SK-N-SH (cell line): Measurements from ENCODE around the gene LDAH. TPM values are rescaled to one million over a fixed set of nuclear protein-coding genes. Genes with fewer than 3 reads are reported as not detected.

ENCODE experiments used
- CTCF ChIA-PET: fragments of 300-600, 350-600 bp; formaldehyde crosslinking; extraction: SDS; loops from one replicate; lab custom pipeline; 2021; lab: Yijun Ruan, JAX
- POLR2A ChIA-PET: fragments of 350-600 bp; sonication (Branson Sonifier 250); formaldehyde crosslinking; extraction: SDS; loops from one replicate; lab custom pipeline; 2020; ENCODE audit warnings: antibody characterized with exemption, inconsistent platforms; lab: Yijun Ruan, JAX
- DNase-seq: peaks from one replicate; pipeline ENCODE4 v3.0.0; 2012
- H2AFZ ChIP-seq: fragments of 200-600 bp; sonication (generic); 2 replicates; pipeline ENCODE4 v1.8.1; 2016; ENCODE audit warnings: antibody characterized with exemption, mild to moderate bottlenecking, low read depth
- H3F3A ChIP-seq: fragments of 200-600 bp; sonication (generic); replicated peaks from 2 replicates; pipeline ENCODE3; 2016; ENCODE audit warnings: antibody characterized with exemption, mild to moderate bottlenecking; ENCODE audit not compliant: insufficient read depth
- H3K27ac ChIP-seq, 2 experiments: fragments of 200-500 bp in 1 of 2; fragments of 200-600 bp in 1 of 2; sonication (Bioruptor generic) in 1 of 2; sonication (generic), shearing (Covaris generic) in 1 of 2; 2 replicates each; pipeline versions ENCODE4 v1.5.1 to v1.6.1; 2014 to 2016; ENCODE audit warnings: low read depth in 2 of 2, inconsistent platforms in 1 of 2, low read length in 1 of 2, mild to moderate bottlenecking in 1 of 2, mixed read lengths in 1 of 2
- H3K27me3 ChIP-seq: fragments of 200-600 bp; sonication (generic), shearing (Covaris generic); 2 replicates; pipeline ENCODE4 v1.6.1; 2016; ENCODE audit warnings: mixed run types; ENCODE audit not compliant: insufficient read depth
- H3K36me3 ChIP-seq, 2 experiments: fragments of 200-500 bp in 1 of 2; fragments of 200-600 bp in 1 of 2; sonication (Bioruptor generic) in 1 of 2; sonication (generic) in 1 of 2; replicated peaks in 1 of 2; 2 replicates each; pipeline versions ENCODE3 to v1.5.1; 2014 to 2016; ENCODE audit warnings: low read length in 1 of 2, mild to moderate bottlenecking in 1 of 2; ENCODE audit not compliant: insufficient read depth in 2 of 2, control insufficient read depth in 1 of 2
- H3K4me1 ChIP-seq, 2 experiments: fragments of 200-500 bp in 1 of 2; fragments of 200-600 bp in 1 of 2; sonication (Bioruptor generic) in 1 of 2; sonication (generic), shearing (Covaris generic) in 1 of 2; 2 replicates each; pipeline versions ENCODE4 v1.5.1 to v1.6.1; 2014 to 2016; ENCODE audit warnings: low read depth in 1 of 2, low read length in 1 of 2, mixed run types in 1 of 2; ENCODE audit not compliant: insufficient read depth in 2 of 2, control insufficient read depth in 1 of 2
- H3K4me2 ChIP-seq: fragments of 200-600 bp; sonication (generic), shearing (Covaris generic); 2 replicates; pipeline ENCODE4 v1.6.1; 2017; ENCODE audit warnings: mixed run types
- H3K4me3 ChIP-seq, 2 experiments: fragments of 200-500 bp in 1 of 2; fragments of 200-600 bp in 1 of 2; sonication (Bioruptor generic) in 1 of 2; sonication (generic), shearing (Covaris generic) in 1 of 2; 2 replicates each; pipeline versions ENCODE4 v1.5.1 to v1.8.1; 2014 to 2016; ENCODE audit warnings: low read depth in 2 of 2, inconsistent platforms in 1 of 2, low read length in 1 of 2, mild to moderate bottlenecking in 1 of 2, mixed read lengths in 1 of 2, moderate library complexity in 1 of 2
- H3K79me2 ChIP-seq: fragments of 200-600 bp; sonication (generic); 2 replicates; pipeline ENCODE4 v1.8.1; 2017; ENCODE audit warnings: mild to moderate bottlenecking; ENCODE audit not compliant: insufficient read depth
- H3K9ac ChIP-seq: fragments of 200-600 bp; sonication (generic); 2 replicates; pipeline ENCODE4 v1.6.1; 2017; ENCODE audit warnings: mixed run types
- H3K9me2 ChIP-seq: fragments of 200-600 bp; sonication (generic); 2 replicates; pipeline ENCODE4 v1.6.1; 2017; ENCODE audit warnings: mixed run types
- H3K9me3 ChIP-seq: fragments of 200-600 bp; sonication (generic); 2 replicates; pipeline ENCODE4 v1.6.1; 2017; ENCODE audit warnings: mixed run types, mild to moderate bottlenecking, moderate library complexity
- H4K20me1 ChIP-seq: fragments of 200-600 bp; sonication (generic); 2 replicates; pipeline ENCODE4 v1.6.1; 2017; ENCODE audit warnings: mild to moderate bottlenecking, mixed run types; ENCODE audit not compliant: insufficient read depth
- CHD2 ChIP-seq: fragments of 150-350 bp; IDR thresholded peaks from 2 replicates; pipeline ENCODE4 v1.6.1; 2018; ENCODE audit warnings: low read length; ENCODE audit not compliant: partially characterized antibody
- ELF1 ChIP-seq: IDR thresholded peaks from 2 replicates; pipeline ENCODE4 v1.4.0; 2012
- EP300 ChIP-seq, 2 experiments: IDR thresholded peaks; 2 replicates each; pipeline versions ENCODE4 v1.4.0 to v1.6.1; 2012; ENCODE audit warnings: borderline replicate concordance in 1 of 2, low read depth in 1 of 2, low read length in 1 of 2
- EZH2phosphoT487 ChIP-seq: fragments of 200-600 bp; sonication (generic); IDR thresholded peaks from 2 replicates; pipeline ENCODE4 v1.6.1; 2017; ENCODE audit warnings: low read depth, mixed run types, mild to moderate bottlenecking, antibody characterized with exemption, moderate library complexity, borderline replicate concordance
- FOXM1 ChIP-seq: IDR thresholded peaks from 2 replicates; pipeline ENCODE4 v1.4.0; 2012; ENCODE audit warnings: low read depth, mild to moderate bottlenecking
- GABPA ChIP-seq: IDR thresholded peaks from 2 replicates; pipeline ENCODE4 v1.4.0; 2012; ENCODE audit warnings: low read depth, mild to moderate bottlenecking
- GATA2 ChIP-seq: sonication (generic); formaldehyde crosslinking; IDR thresholded peaks from 2 replicates; pipeline ENCODE4 v1.5.0; 2020; ENCODE audit warnings: mild to moderate bottlenecking, missing genetic modification reagents
- MXI1 ChIP-seq: IDR thresholded peaks from 2 replicates; pipeline ENCODE4 v1.6.1; 2012; ENCODE audit warnings: mild to moderate bottlenecking, low read depth, low read length, improper control_type of control experiment
- NFIC ChIP-seq: IDR thresholded peaks from 2 replicates; pipeline ENCODE4 v1.4.0; 2012; ENCODE audit warnings: borderline replicate concordance
- NRF1 ChIP-seq: IDR thresholded peaks from 2 replicates; pipeline ENCODE4 v1.6.1; 2012; ENCODE audit warnings: low read depth, mild to moderate bottlenecking, low read length
- RAD21 ChIP-seq: IDR thresholded peaks from 2 replicates; pipeline ENCODE4 v1.6.1; 2012; ENCODE audit warnings: mild to moderate bottlenecking, low read length
- RXRA ChIP-seq: IDR thresholded peaks from 2 replicates; pipeline ENCODE4 v1.4.0; 2012; ENCODE audit warnings: low read depth, mild to moderate bottlenecking, borderline replicate concordance
- SIN3A ChIP-seq: IDR thresholded peaks from 2 replicates; pipeline ENCODE4 v1.6.1; 2012; ENCODE audit warnings: low read depth, mild to moderate bottlenecking, low read length, moderate library complexity, borderline replicate concordance
- TAF1 ChIP-seq: IDR thresholded peaks from 2 replicates; pipeline ENCODE4 v1.6.1; 2012; ENCODE audit warnings: low read depth, mild to moderate bottlenecking, low read length, moderate library complexity, borderline replicate concordance
- TEAD4 ChIP-seq: IDR thresholded peaks from 2 replicates; pipeline ENCODE4 v1.4.0; 2012; ENCODE audit warnings: mild to moderate bottlenecking, borderline replicate concordance; ENCODE audit not compliant: insufficient read depth
- USF1 ChIP-seq: IDR thresholded peaks from 2 replicates; pipeline ENCODE4 v1.4.0; 2012; ENCODE audit warnings: low read depth, borderline replicate concordance
- YY1 ChIP-seq: IDR thresholded peaks from 2 replicates; pipeline ENCODE4 v1.4.0; 2012; ENCODE audit warnings: low read depth, mild to moderate bottlenecking
- WGBS: methylation state at CpG from one replicate; pipeline ENCODE4 v1.1.6; 2017; ENCODE audit warnings: low lambda C conversion rate; 5-methylcytosine and 5-hydroxymethylcytosine counted together
- polyA plus RNA-seq, 3 experiments: library from polyadenylated mRNA; depleted of rRNA; stranded (reverse); fragments of >200 nt; gene quantifications; 2 replicates each; pipeline ENCODE4 v1.2.3, GENCODE V29; 2012
- TF ChIP-seq, protein P1 (sequence below): IDR thresholded peaks from 2 replicates; pipeline ENCODE4 v1.4.0; 2012; ENCODE audit warnings: low read depth
- TF ChIP-seq, protein P2 (sequence below): fragments of 150-350 bp; IDR thresholded peaks from 2 replicates; pipeline ENCODE4 v1.6.1; 2017; ENCODE audit warnings: antibody characterized with exemption, low read length, low read depth, borderline replicate concordance

Gene LDAH
- polyA plus RNA-seq, 1 of the 3 experiments (the other 2 are of a cell fraction), result 12.7 TPM

DNA sequence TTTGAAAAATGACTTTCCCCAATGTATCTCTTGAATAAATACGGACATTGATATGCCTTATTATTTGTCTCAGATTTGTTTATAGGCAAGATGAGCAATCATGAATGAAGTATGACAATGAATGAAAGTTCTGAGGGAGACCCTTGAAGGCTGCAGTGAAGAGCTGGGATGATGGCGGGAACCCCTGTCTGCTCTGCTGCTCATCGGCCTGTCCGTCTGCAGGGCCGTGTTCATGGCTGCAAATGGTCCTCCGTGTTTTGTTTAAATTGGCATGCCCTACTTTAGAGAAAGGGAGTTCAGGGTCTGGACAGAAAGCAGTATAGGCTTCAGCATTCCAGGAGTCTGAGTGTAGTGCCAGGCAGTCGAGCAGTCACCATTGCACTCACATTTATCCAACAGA lies 170.8 kb downstream of the LDAH start:
- Histone ChIP-seq H3K9me2 (no peaks in the 10 kb centered on the region), H4K20me1 (no peaks in the 10 kb centered on the region), H3K36me3 (no peaks in the 10 kb centered on the region), H3K9me3 (no peaks in the 10 kb centered on the region), H3F3A (no peaks in the 10 kb centered on the region), H3K9ac (no peak overlapping the region), H3K27ac (no peak overlapping the region), H3K27me3 (peaks cover 9% of the 10 kb centered on the region; the same call in 1 of the 2 replicates), H3K4me1 (peaks cover 13 to 18% of the 10 kb centered on the region in 2 experiments; a peak in 2 of 4 replicates), H3K4me3 (no peak overlapping the region), H3K4me2 (no peak overlapping the region), H2AFZ (peak overlapping the region; percentile 99; the same call in 1 of the 2 replicates), H3K79me2 (no peaks in the 10 kb centered on the region)
- POLR2A ChIA-PET, result interaction anchor here (5.9 kb wide), 1 partner anchor 205 kb away, joined by 40 read pairs; the partner anchor contains the start of gene RHOB
- TF ChIP-seq GATA2 (CRISPR knock-in tag), result no peak
- no peak for TF ChIP-seq ELF1
- TF ChIP-seq SIN3A, result no peak
- TF ChIP-seq RAD21, result no peak
- TF ChIP-seq GABPA, result no peak
- TF ChIP-seq NRF1, result no peak
- TF ChIP-seq TAF1, result no peak
- TF ChIP-seq RXRA, result no peak
- TF ChIP-seq NFIC, result no peak
- TF ChIP-seq EZH2phosphoT487, result no peak
- TF ChIP-seq MXI1, result no peak
- no peak for TF ChIP-seq EP300 (IDR thresholded peaks at IDR 0.05; ENCODE audit: borderline replicate concordance in 1 of 2, low read depth in 1 of 2, low read length in 1 of 2)
- TF ChIP-seq, protein P1, sequence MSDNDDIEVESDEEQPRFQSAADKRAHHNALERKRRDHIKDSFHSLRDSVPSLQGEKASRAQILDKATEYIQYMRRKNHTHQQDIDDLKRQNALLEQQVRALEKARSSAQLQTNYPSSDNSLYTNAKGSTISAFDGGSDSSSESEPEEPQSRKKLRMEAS, result no peak
- no peak for TF ChIP-seq FOXM1
- no peak for TF ChIP-seq YY1
- no peak for TF ChIP-seq USF1
- TF ChIP-seq TEAD4, result no peak
- no peak for TF ChIP-seq CHD2
- TF ChIP-seq, protein P2, sequence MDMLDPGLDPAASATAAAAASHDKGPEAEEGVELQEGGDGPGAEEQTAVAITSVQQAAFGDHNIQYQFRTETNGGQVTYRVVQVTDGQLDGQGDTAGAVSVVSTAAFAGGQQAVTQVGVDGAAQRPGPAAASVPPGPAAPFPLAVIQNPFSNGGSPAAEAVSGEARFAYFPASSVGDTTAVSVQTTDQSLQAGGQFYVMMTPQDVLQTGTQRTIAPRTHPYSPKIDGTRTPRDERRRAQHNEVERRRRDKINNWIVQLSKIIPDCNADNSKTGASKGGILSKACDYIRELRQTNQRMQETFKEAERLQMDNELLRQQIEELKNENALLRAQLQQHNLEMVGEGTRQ, result no peak
- no peak for DNase-seq
- WGBS, result 91% methylated on average over 7 of the region's 7 CpGs
- CTCF ChIA-PET, result interaction anchor here (0.9 to 10.9 kb wide), 25 partner anchors 10 to 311 kb away, joined by 3 to 156 read pairs (median 12); partner anchors contain the start of genes GDF7 and RHOB
